Ectodermal cell (in vitro differentiated cells): ENCODE data around the gene HAO2.
"Not testable (repeated sequence)": the region's sequence is repeated elsewhere in the genome, so short reads cannot be mapped to it uniquely, and the experiment has no call there.

Source experiments
- H3K27ac ChIP-seq: 2 replicates; pipeline ENCODE4 v1.7.0; 2013; ENCODE audit warnings: mild to moderate bottlenecking, low read depth, low read length; ENCODE audit not compliant: insufficient read depth, poor library complexity, severe bottlenecking
- H3K27me3 ChIP-seq: 2 replicates; pipeline ENCODE4 v1.7.0; 2013; ENCODE audit warnings: mild to moderate bottlenecking, low read length; ENCODE audit not compliant: insufficient read depth, control insufficient read depth, poor library complexity, severe bottlenecking
- H3K36me3 ChIP-seq: one replicate; pipeline ENCODE4 v1.7.0; 2013; ENCODE audit warnings: low read length; ENCODE audit not compliant: control insufficient read depth, insufficient read depth
- H3K4me1 ChIP-seq: one replicate; pipeline ENCODE4 v1.7.0; 2013; ENCODE audit warnings: low read length; ENCODE audit not compliant: control insufficient read depth, insufficient read depth
- H3K4me3 ChIP-seq: 2 replicates; pipeline ENCODE4 v1.7.0; 2013; ENCODE audit warnings: low read depth, low read length, control low read depth; ENCODE audit not compliant: insufficient read depth
- H3K9me3 ChIP-seq: 2 replicates; pipeline ENCODE4 v1.7.0; 2013; ENCODE audit warnings: mild to moderate bottlenecking, low read length, moderate library complexity; ENCODE audit not compliant: control insufficient read depth
- WGBS, 2 experiments: methylation state at CpG; one replicate each; pipeline ENCODE4 v1.1.7; 2013; ENCODE audit warnings: missing lambda C conversion rate in 2 of 2; 5-methylcytosine and 5-hydroxymethylcytosine counted together

The HAO2 gene

GRCh38 chr1:119330466-119331189 lies 38.0 kb upstream of the HAO2 start:
- Histone ChIP-seq H3K9me3 (no peaks in the 10 kb centered on the region), H3K27ac (no peak overlapping the region), H3K27me3 (no peaks in the 10 kb centered on the region), H3K4me3 (no peak overlapping the region), H3K36me3 (no peaks in the 10 kb centered on the region), H3K4me1 (peaks cover 11% of the 10 kb centered on the region)
- WGBS, 2 experiments: 93 to 95% methylated on average over 6 of the region's 6 CpGs

GRCh38 chr1:119331190-119331515 lies 37.4 kb upstream of the HAO2 start:
- peaks cover 11% of the 10 kb centered on the region for H3K4me1 ChIP-seq
- no peaks in the 10 kb centered on the region for H3K27me3 ChIP-seq
- WGBS, 2 experiments: 93% methylated on average over 6 of the region's 6 CpGs
- H3K4me3 ChIP-seq: no peak overlapping the region
- no peaks in the 10 kb centered on the region for H3K9me3 ChIP-seq
- H3K36me3 ChIP-seq: no peaks in the 10 kb centered on the region
- no peak overlapping the region for H3K27ac ChIP-seq

- no peak overlapping the region for H3K27ac ChIP-seq
- no peaks in the 10 kb centered on the region for H3K27me3 ChIP-seq
- WGBS, 2 experiments: 54 to 58% methylated on average over 1 of the region's 1 CpG
- H3K36me3 ChIP-seq: no peaks in the 10 kb centered on the region
- H3K4me3 ChIP-seq: no peak overlapping the region
- peaks cover 9% of the 10 kb centered on the region for H3K4me1 ChIP-seq
- no peaks in the 10 kb centered on the region for H3K9me3 ChIP-seq
Measured at GRCh38 chr1:119331915-119332314, 36.7 kb upstream of the HAO2 start.

- Histone ChIP-seq H3K4me3 (no peak overlapping the region), H3K36me3 (no peaks in the 10 kb centered on the region), H3K27me3 (no peaks in the 10 kb centered on the region), H3K27ac (no peak overlapping the region), H3K4me1 (peaks cover 7% of the 10 kb centered on the region), H3K9me3 (no peaks in the 10 kb centered on the region)
- 53 to 59% methylated on average over 6 of the region's 6 CpGs for WGBS, 2 experiments
Measured at GRCh38 chr1:119332622-119333021, 36.0 kb upstream of the HAO2 start.

- H3K4me3 ChIP-seq: no peak overlapping the region
- no peak overlapping the region for H3K27ac ChIP-seq
- no peaks in the 10 kb centered on the region for H3K27me3 ChIP-seq
- WGBS, 2 experiments: 91 to 92% methylated on average over 23 of the region's 23 CpGs
- H3K4me1 ChIP-seq: peaks cover 7% of the 10 kb centered on the region
- H3K9me3 ChIP-seq: no peaks in the 10 kb centered on the region
- no peaks in the 10 kb centered on the region for H3K36me3 ChIP-seq
Measured at GRCh38 chr1:119333163-119333896, 35.3 kb upstream of the HAO2 start.

- not testable (repeated sequence) for H3K9me3 ChIP-seq, H3K4me1 ChIP-seq, H3K27me3 ChIP-seq, H3K36me3 ChIP-seq, H3K27ac ChIP-seq, H3K4me3 ChIP-seq
- 96% methylated on average over 16 of the region's 16 CpGs for WGBS, 2 experiments
Measured at GRCh38 chr1:119333897-119334250, 34.7 kb upstream of the HAO2 start.

- no peaks in the 10 kb centered on the region for H3K9me3 ChIP-seq
- no peak overlapping the region for H3K4me3 ChIP-seq
- 57 to 63% methylated on average over 4 of the region's 4 CpGs for WGBS, 2 experiments
- no peaks in the 10 kb centered on the region for H3K36me3 ChIP-seq
- H3K4me1 ChIP-seq: peaks cover 7% of the 10 kb centered on the region
- no peak overlapping the region for H3K27ac ChIP-seq
- H3K27me3 ChIP-seq: no peaks in the 10 kb centered on the region
Measured at GRCh38 chr1:119336848-119337247, 31.7 kb upstream of the HAO2 start.

- H3K27me3 ChIP-seq: no peaks in the 10 kb centered on the region
- H3K9me3 ChIP-seq: no peaks in the 10 kb centered on the region
- H3K27ac ChIP-seq: no peak overlapping the region
- no peak overlapping the region for H3K4me3 ChIP-seq
- no peaks in the 10 kb centered on the region for H3K4me1 ChIP-seq
- no peaks in the 10 kb centered on the region for H3K36me3 ChIP-seq
- WGBS, 2 experiments: 90 to 96% methylated on average over 2 of the region's 2 CpGs
Measured at GRCh38 chr1:119338004-119338403, 30.6 kb upstream of the HAO2 start.

- WGBS, 2 experiments: 93 to 95% methylated on average over 3 of the region's 3 CpGs
- H3K27ac ChIP-seq: no peak overlapping the region
- H3K9me3 ChIP-seq: no peaks in the 10 kb centered on the region
- H3K36me3 ChIP-seq: no peaks in the 10 kb centered on the region
- H3K4me3 ChIP-seq: no peak overlapping the region
- H3K27me3 ChIP-seq: no peaks in the 10 kb centered on the region
- H3K4me1 ChIP-seq: no peaks in the 10 kb centered on the region
Measured at GRCh38 chr1:119338757-119339156, 29.8 kb upstream of the HAO2 start.

- H3K27ac ChIP-seq: no peak overlapping the region
- H3K4me1 ChIP-seq: no peaks in the 10 kb centered on the region
Measured at GRCh38 chr1:119340861-119341261, 27.7 kb upstream of the HAO2 start.

More at GRCh38 chr1:119340861-119341261, 27.7 kb upstream of the HAO2 start:
- Histone ChIP-seq H3K36me3 (no peaks in the 10 kb centered on the region), H3K9me3 (no peaks in the 10 kb centered on the region), H3K27me3 (no peaks in the 10 kb centered on the region), H3K4me3 (no peak overlapping the region)
